WTC11 (cell line): ENCODE measurements around the gene GRWD1. TPM values are rescaled to one million over a fixed set of nuclear protein-coding genes. Genes with fewer than 3 reads are reported as not detected.

Experiments
- ATAC-seq: fragments of 200-7000 bp; cut with Tn5 transposase; 2 replicates; pipeline ENCODE4 v1.10.0; 2021; ENCODE audit warnings: mild to moderate bottlenecking, moderate library complexity
- CTCF ChIA-PET: fragments of 300-600 bp; sonication (Branson Sonifier 250); formaldehyde crosslinking; loops from one replicate; lab custom pipeline; 2021; ENCODE audit warnings: antibody characterized with exemption; lab: Charles Lee
- POLR2A ChIA-PET: fragments of 350-600 bp; sonication (Branson Sonifier 250); formaldehyde crosslinking; loops from one replicate; lab custom pipeline; 2021; ENCODE audit warnings: antibody characterized with exemption; lab: Charles Lee
- DNase-seq: peaks from one replicate; pipeline ENCODE4 v3.0.0; 2021; ENCODE audit warnings: low spot score
- H3K27ac Mint-ChIP-seq: 2 replicates; pipeline ENCODE4 v1.8.0; 2021; ENCODE audit warnings: mixed read lengths
- H3K27me3 Mint-ChIP-seq: 2 replicates; pipeline ENCODE4 v1.8.0; 2021; ENCODE audit warnings: low read depth, mild to moderate bottlenecking, moderate library complexity, mixed read lengths
- H3K36me3 Mint-ChIP-seq: 2 replicates; pipeline ENCODE4 v1.8.0; 2021; ENCODE audit warnings: mixed read lengths
- H3K4me1 Mint-ChIP-seq: 2 replicates; pipeline ENCODE4 v1.8.0; 2022; ENCODE audit warnings: mixed read lengths
- H3K4me3 Mint-ChIP-seq: 2 replicates; pipeline ENCODE4 v1.8.0; 2021; ENCODE audit warnings: mild to moderate bottlenecking, moderate library complexity, mixed read lengths
- H3K9me3 Mint-ChIP-seq: 2 replicates; pipeline ENCODE4 v1.8.0; 2021; ENCODE audit warnings: mixed read lengths
- CREM ChIP-seq: sonication (generic); formaldehyde crosslinking; IDR thresholded peaks from 2 replicates; pipeline ENCODE4 v1.8.1; 2022; ENCODE audit warnings: mild to moderate bottlenecking, missing genetic modification reagents, moderate library complexity
- EMX1 ChIP-seq: fragments of 250-450 bp; sonication (Bioruptor Pico); IDR thresholded peaks from 2 replicates; pipeline ENCODE4 v1.8.0; 2021; ENCODE audit warnings: mild to moderate bottlenecking
- IRF2 ChIP-seq: sonication (generic); formaldehyde crosslinking; IDR thresholded peaks from 2 replicates; pipeline ENCODE4 v1.8.0; 2022; ENCODE audit warnings: low read depth, missing genetic modification reagents, borderline replicate concordance
- JUN ChIP-seq: sonication (generic); formaldehyde crosslinking; IDR thresholded peaks from 2 replicates; pipeline ENCODE4 v1.8.0; 2023; ENCODE audit warnings: mild to moderate bottlenecking, missing genetic modification reagents
- MYBL2 ChIP-seq: sonication (generic); formaldehyde crosslinking; IDR thresholded peaks from 2 replicates; pipeline ENCODE4 v1.8.1; 2023; ENCODE audit warnings: mild to moderate bottlenecking, moderate library complexity, missing genetic modification reagents
- PRRX2 ChIP-seq: fragments of 250-450 bp; sonication (Bioruptor Pico); IDR thresholded peaks from 2 replicates; pipeline ENCODE4 v1.8.0; 2021; ENCODE audit warnings: mild to moderate bottlenecking
- SMAD4 ChIP-seq: sonication (generic); formaldehyde crosslinking; IDR thresholded peaks from 2 replicates; pipeline ENCODE4 v1.8.0; 2022; ENCODE audit warnings: mild to moderate bottlenecking, missing genetic modification reagents
- ZNF219 ChIP-seq: sonication (generic); formaldehyde crosslinking; IDR thresholded peaks from 2 replicates; pipeline ENCODE4 v1.8.0; 2023; ENCODE audit warnings: missing genetic modification reagents, mild to moderate bottlenecking, borderline replicate concordance
- ZNF232 ChIP-seq: sonication (generic); formaldehyde crosslinking; IDR thresholded peaks from 2 replicates; pipeline ENCODE4 v1.8.0; 2022; ENCODE audit warnings: mild to moderate bottlenecking, missing genetic modification reagents
- ZNF423 ChIP-seq: fragments of 250-450 bp; sonication (Bioruptor Pico); IDR thresholded peaks from 2 replicates; pipeline ENCODE4 v2.1.2; 2022; ENCODE audit warnings: mild to moderate bottlenecking, moderate library complexity
- ZNF671 ChIP-seq: fragments of 250-450 bp; sonication (Bioruptor Pico); IDR thresholded peaks from 2 replicates; pipeline ENCODE4 v1.8.0; 2021; ENCODE audit warnings: mild to moderate bottlenecking
- total RNA-seq: library from RNA; stranded (reverse); gene quantifications from 3 replicates; pipeline ENCODE4 v1.2.3, GENCODE V29; 2021
- TF ChIP-seq, protein P1 (sequence below): sonication (generic); formaldehyde crosslinking; IDR thresholded peaks from 2 replicates; pipeline ENCODE4 v1.8.1; 2023; ENCODE audit warnings: mild to moderate bottlenecking, missing genetic modification reagents, moderate library complexity
- TF ChIP-seq, protein P2 (sequence below): fragments of 250-450 bp; sonication (Bioruptor Pico); IDR thresholded peaks from 2 replicates; pipeline ENCODE4 v1.9.0; 2021; ENCODE audit warnings: moderate library complexity, mild to moderate bottlenecking, inconsistent platforms, borderline replicate concordance
- TF ChIP-seq, protein P3 (sequence below): fragments of 200-600 bp; IDR thresholded peaks from 2 replicates; pipeline ENCODE4 v1.8.0; 2022; ENCODE audit warnings: antibody characterized with exemption
- TF ChIP-seq, protein P4 (sequence below): sonication (generic); formaldehyde crosslinking; IDR thresholded peaks from 2 replicates; pipeline ENCODE4 v1.8.0; 2023; ENCODE audit warnings: missing genetic modification reagents
- TF ChIP-seq, protein P5 (sequence below): sonication (generic); formaldehyde crosslinking; IDR thresholded peaks from 2 replicates; pipeline ENCODE4 v1.8.1; 2022; ENCODE audit warnings: mild to moderate bottlenecking, missing genetic modification reagents, moderate library complexity, borderline replicate concordance
- TF ChIP-seq, protein P6 (sequence below): fragments of 250-450 bp; sonication (Bioruptor Pico); conservative IDR thresholded peaks from 2 replicates; pipeline ENCODE4 v1.9.0; 2021; ENCODE audit warnings: mild to moderate bottlenecking
- TF ChIP-seq, protein P7 (sequence below): sonication (generic); formaldehyde crosslinking; IDR thresholded peaks from 2 replicates; pipeline ENCODE4 v1.8.0; 2022; ENCODE audit warnings: mild to moderate bottlenecking, missing genetic modification reagents

Gene GRWD1
- total RNA-seq, 1 experiment from 2014 or later, result 67.2 TPM

DNA sequence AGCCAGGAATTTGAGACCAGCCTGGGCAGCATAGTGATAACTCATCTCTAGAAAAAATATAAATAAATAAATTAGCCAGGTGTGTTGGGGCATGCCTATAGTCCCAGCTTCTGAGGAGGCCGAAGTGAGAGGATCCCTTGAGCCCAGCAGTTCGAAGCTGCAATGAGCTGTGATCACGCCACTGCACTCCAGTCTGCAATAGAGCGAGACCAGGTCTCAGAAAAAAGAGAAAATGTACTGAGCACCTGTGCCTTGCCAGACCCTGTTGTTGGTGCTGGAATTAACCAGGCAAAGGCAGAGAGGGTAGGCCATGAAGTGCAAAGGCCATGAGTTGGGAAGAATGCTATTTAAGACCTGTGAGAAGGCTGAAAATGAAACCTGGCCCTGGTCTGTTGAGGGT is 26.1 kb downstream of the GRWD1 start:
- ChIA-PET CTCF (no interaction called here), POLR2A (no interaction called here)
- Mint-ChIP-seq H3K4me3 (no peak overlapping the region), H3K9me3 (no peaks in the 10 kb centered on the region), H3K36me3 (peaks cover 53% of the 10 kb centered on the region), H3K27ac (0 out of 2 replicates have a peak overlapping the region, but pooled peaks have one; percentile 45), H3K27me3 (no peaks in the 10 kb centered on the region), H3K4me1 (peaks cover 8% of the 10 kb centered on the region)
- DNase-seq (no peak), ATAC-seq (no peak)
- no peak for TF ChIP-seq IRF2

DNA sequence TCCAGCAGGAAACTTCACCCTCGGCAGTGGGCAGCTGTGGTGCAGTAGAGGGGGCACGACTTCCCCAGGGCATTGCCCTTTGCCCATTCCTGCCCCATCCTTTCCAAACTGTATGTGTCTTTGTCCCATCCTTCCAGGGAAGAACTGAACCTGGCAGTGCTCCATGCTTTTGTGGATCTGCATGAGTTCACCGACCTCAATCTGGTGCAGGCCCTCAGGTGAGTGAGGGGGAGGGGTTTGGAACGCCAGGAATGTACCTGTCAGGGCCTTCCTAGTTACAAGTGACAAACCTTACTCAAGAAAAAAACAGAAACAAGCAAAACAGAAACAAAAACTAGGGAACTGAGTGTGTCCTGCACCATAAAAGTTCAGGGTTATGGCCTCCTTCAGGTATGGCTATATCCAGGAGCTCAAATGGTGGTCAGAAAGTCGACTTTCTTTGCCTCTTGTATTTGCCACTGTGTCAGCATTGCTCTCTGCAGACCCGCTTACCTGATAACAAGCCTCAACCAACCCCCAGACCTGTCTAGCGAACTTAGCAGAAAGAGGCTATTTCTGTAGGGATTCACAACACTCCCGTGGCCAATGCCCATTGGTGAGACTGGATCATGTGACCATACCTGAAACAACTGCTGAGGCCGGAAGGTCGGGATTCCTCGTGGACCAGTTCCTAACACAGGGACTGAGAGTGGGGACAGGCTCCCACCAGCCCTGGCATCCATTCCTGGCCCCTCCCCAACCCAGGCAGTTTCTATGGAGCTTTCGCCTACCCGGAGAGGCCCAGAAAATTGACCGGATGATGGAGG is 27.6 kb downstream of the GRWD1 start:
- peaks cover 53% of the 10 kb centered on the region for H3K36me3 Mint-ChIP-seq
- no peaks in the 10 kb centered on the region for H3K27me3 Mint-ChIP-seq
- TF ChIP-seq SMAD4, result no peak
- TF ChIP-seq, protein P1, sequence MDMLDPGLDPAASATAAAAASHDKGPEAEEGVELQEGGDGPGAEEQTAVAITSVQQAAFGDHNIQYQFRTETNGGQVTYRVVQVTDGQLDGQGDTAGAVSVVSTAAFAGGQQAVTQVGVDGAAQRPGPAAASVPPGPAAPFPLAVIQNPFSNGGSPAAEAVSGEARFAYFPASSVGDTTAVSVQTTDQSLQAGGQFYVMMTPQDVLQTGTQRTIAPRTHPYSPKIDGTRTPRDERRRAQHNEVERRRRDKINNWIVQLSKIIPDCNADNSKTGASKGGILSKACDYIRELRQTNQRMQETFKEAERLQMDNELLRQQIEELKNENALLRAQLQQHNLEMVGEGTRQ (CRISPR knock-in tag), result peak; percentile 54
- H3K4me1 Mint-ChIP-seq, result peaks cover 1% of the 10 kb centered on the region; the same call in 1 of the 2 replicates
- no peak overlapping the region for H3K4me3 Mint-ChIP-seq
- DNase-seq (no peak), ATAC-seq (no peak)
- no peak overlapping the region for H3K27ac Mint-ChIP-seq
- CTCF ChIA-PET, result no interaction called here
- no peaks in the 10 kb centered on the region for H3K9me3 Mint-ChIP-seq
- POLR2A ChIA-PET, result no interaction called here

DNA sequence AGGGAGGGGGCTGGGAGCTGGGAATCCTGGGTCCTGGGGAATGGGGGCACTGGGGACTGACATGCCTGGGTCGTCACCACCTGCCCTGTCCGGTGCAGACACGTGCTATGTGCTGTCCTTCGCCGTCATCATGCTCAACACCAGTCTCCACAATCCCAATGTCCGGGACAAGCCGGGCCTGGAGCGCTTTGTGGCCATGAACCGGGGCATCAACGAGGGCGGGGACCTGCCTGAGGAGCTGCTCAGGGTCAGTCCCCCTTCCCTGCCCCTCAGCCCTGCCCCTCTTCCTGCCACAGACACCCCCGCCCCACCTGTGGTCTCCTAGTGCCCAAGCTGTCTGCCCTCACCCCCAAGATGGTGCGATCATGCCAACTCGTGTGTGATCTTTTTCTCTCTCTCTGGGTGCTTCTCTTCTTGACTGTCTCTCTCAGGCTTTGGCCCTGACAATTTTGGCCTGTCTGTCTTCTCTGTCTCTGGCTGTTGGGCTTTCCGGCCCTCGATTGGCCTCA is 28.4 kb downstream of the GRWD1 start:
- no peak for ATAC-seq
- CTCF ChIA-PET, result no interaction called here
- Mint-ChIP-seq H3K27ac (peak overlapping the region; percentile 90), H3K27me3 (no peaks in the 10 kb centered on the region), H3K4me1 (no peaks in the 10 kb centered on the region; the same call in 1 of the 2 replicates), H3K36me3 (peaks cover 53% of the 10 kb centered on the region), H3K4me3 (no peak overlapping the region), H3K9me3 (no peaks in the 10 kb centered on the region)
- TF ChIP-seq MYBL2 (CRISPR knock-in tag) (no peak), ZNF671 (CRISPR knock-in tag) (no peak), CREM (CRISPR knock-in tag) (no peak), ZNF219 (no peak), PRRX2 (CRISPR knock-in tag) (no peak), JUN (no peak), ZNF423 (no peak), EMX1 (CRISPR knock-in tag) (no peak), ZNF232 (CRISPR knock-in tag) (no peak)
- TF ChIP-seq, protein P2, sequence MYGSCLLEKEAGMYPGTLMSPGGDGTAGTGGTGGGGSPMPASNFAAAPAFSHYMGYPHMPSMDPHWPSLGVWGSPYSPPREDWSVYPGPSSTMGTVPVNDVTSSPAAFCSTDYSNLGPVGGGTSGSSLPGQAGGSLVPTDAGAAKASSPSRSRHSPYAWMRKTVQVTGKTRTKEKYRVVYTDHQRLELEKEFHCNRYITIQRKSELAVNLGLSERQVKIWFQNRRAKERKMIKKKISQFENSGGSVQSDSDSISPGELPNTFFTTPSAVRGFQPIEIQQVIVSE (CRISPR knock-in tag), result no peak
- TF ChIP-seq, protein P3, sequence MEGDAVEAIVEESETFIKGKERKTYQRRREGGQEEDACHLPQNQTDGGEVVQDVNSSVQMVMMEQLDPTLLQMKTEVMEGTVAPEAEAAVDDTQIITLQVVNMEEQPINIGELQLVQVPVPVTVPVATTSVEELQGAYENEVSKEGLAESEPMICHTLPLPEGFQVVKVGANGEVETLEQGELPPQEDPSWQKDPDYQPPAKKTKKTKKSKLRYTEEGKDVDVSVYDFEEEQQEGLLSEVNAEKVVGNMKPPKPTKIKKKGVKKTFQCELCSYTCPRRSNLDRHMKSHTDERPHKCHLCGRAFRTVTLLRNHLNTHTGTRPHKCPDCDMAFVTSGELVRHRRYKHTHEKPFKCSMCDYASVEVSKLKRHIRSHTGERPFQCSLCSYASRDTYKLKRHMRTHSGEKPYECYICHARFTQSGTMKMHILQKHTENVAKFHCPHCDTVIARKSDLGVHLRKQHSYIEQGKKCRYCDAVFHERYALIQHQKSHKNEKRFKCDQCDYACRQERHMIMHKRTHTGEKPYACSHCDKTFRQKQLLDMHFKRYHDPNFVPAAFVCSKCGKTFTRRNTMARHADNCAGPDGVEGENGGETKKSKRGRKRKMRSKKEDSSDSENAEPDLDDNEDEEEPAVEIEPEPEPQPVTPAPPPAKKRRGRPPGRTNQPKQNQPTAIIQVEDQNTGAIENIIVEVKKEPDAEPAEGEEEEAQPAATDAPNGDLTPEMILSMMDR, result no peak
- TF ChIP-seq, protein P4, sequence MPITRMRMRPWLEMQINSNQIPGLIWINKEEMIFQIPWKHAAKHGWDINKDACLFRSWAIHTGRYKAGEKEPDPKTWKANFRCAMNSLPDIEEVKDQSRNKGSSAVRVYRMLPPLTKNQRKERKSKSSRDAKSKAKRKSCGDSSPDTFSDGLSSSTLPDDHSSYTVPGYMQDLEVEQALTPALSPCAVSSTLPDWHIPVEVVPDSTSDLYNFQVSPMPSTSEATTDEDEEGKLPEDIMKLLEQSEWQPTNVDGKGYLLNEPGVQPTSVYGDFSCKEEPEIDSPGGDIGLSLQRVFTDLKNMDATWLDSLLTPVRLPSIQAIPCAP (CRISPR knock-in tag), result no peak
- TF ChIP-seq, protein P5, sequence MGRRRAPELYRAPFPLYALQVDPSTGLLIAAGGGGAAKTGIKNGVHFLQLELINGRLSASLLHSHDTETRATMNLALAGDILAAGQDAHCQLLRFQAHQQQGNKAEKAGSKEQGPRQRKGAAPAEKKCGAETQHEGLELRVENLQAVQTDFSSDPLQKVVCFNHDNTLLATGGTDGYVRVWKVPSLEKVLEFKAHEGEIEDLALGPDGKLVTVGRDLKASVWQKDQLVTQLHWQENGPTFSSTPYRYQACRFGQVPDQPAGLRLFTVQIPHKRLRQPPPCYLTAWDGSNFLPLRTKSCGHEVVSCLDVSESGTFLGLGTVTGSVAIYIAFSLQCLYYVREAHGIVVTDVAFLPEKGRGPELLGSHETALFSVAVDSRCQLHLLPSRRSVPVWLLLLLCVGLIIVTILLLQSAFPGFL (CRISPR knock-in tag), result no peak
- TF ChIP-seq, protein P6, sequence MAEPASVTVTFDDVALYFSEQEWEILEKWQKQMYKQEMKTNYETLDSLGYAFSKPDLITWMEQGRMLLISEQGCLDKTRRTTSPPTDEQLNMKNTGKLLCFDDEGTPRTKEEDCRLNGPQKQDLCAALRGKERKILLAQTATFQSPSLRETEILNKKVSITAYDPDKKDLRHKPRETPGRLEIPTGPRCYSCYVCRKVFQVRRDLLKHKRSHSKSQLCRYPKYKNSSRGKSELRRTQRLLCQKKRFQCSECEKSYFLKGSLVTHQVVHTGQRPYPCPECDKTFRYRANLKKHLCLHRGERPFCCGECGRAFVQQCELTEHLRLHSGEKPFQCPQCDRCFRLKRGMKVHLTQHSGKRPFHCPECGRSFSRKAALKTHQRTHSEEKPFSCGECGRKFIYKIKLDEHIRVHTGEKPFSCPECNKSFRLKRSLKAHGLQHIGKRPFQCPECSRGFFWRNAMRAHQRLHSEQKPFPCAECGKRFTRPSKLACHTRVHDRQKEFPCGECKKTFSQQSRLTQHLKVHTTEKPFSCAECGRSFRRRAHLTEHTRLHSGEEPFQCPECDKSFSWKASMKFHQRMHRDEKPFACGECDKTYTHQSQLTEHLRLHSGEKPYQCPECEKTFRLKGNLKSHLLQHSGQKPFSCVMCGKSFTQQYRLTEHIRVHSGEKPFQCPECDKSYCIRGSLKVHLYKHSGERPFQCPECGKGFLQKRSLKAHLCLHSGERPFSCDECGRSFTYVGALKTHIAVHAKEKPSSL (CRISPR knock-in tag), result no peak
- TF ChIP-seq, protein P7, sequence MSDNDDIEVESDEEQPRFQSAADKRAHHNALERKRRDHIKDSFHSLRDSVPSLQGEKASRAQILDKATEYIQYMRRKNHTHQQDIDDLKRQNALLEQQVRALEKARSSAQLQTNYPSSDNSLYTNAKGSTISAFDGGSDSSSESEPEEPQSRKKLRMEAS (CRISPR knock-in tag), result no peak
- POLR2A ChIA-PET, result no interaction called here
- no peak for DNase-seq
